ENCODE measurements around the gene DOCK4. TPM values are rescaled to one million over a fixed set of nuclear protein-coding genes. Genes with fewer than 3 reads are reported as not detected.

DOCK4 gene
- polyA plus RNA-seq, 1 donor (not counting 4 experiments of a cell fraction or from before 2014, with no cell fraction given): 13.9 TPM

DNA sequence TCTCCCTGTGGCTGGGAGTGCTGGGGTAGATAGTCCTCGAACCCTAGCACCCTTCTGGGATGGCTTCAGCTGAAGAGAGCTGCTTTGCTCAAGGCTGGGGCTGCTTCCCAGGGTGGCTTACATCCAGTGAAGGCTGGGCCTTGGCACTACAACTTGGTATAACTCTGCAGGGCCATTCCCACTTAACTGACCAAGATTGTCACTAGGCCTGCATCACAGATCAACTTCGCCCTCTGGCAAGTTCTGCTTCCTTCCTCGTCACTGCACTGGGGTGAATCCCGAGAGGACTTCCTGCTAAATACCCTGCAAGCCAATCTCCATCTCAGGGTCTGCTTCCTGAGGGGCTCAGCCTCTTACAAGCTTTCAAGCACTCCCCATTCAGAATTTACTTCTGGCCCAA lies 195.2 kb downstream of the DOCK4 start:
- Histone ChIP-seq H3K9me3 (ENCODE audit: control insufficient read depth, low read depth, low read length) (no peaks in the 10 kb centered on the region), H3K9me1 (ENCODE audit: control insufficient read depth, extremely low read depth, insufficient read depth, low read length) (no peaks in the 10 kb centered on the region), H3K9ac (ENCODE audit: control insufficient read depth, extremely low read depth, insufficient read depth, low read length) (no peak overlapping the region), H3K27ac (ENCODE audit: control insufficient read depth, insufficient read depth, low read length) (no peak overlapping the region), H3K4me1 (ENCODE audit: control insufficient read depth, extremely low read depth, insufficient read depth, low read length) (peaks cover 6% of the 10 kb centered on the region), H4K20me1 (ENCODE audit: control insufficient read depth, extremely low read depth, insufficient read depth, low read length) (no peaks in the 10 kb centered on the region), H2AFZ (ENCODE audit: control insufficient read depth, low read length) (no peak overlapping the region), H3K4me2 (ENCODE audit: control insufficient read depth, extremely low read depth, insufficient read depth, low read depth, low read length) (no peak overlapping the region), H3K36me3 (ENCODE audit: control insufficient read depth in 2 of 2, extremely low read depth in 1 of 2, insufficient read depth in 2 of 2, low read length in 2 of 2) (no peaks in the 10 kb centered on the region), H3K79me2 (ENCODE audit: control insufficient read depth, insufficient read depth, low read length) (peaks cover 2% of the 10 kb centered on the region), H3K4me3 (ENCODE audit: control insufficient read depth in 2 of 3, extremely low read depth in 1 of 3, insufficient read depth in 2 of 3, low read depth in 1 of 3, low read length in 3 of 3) (no peak overlapping the region), H3K27me3 (ENCODE audit: control insufficient read depth, extremely low read depth, insufficient read depth, low read length) (no peaks in the 10 kb centered on the region)
- no peak for TF ChIP-seq EZH2 (IDR thresholded peaks at IDR 0.05; ENCODE audit: low read length)
- TF ChIP-seq, protein P1, sequence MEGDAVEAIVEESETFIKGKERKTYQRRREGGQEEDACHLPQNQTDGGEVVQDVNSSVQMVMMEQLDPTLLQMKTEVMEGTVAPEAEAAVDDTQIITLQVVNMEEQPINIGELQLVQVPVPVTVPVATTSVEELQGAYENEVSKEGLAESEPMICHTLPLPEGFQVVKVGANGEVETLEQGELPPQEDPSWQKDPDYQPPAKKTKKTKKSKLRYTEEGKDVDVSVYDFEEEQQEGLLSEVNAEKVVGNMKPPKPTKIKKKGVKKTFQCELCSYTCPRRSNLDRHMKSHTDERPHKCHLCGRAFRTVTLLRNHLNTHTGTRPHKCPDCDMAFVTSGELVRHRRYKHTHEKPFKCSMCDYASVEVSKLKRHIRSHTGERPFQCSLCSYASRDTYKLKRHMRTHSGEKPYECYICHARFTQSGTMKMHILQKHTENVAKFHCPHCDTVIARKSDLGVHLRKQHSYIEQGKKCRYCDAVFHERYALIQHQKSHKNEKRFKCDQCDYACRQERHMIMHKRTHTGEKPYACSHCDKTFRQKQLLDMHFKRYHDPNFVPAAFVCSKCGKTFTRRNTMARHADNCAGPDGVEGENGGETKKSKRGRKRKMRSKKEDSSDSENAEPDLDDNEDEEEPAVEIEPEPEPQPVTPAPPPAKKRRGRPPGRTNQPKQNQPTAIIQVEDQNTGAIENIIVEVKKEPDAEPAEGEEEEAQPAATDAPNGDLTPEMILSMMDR (optimal IDR thresholded peaks at IDR 0.05 in 1 of 3, IDR thresholded peaks at IDR 0.05 in 1 of 3, conservative IDR thresholded peaks at IDR 0.05 in 1 of 3; ENCODE audit: extremely low read depth in 1 of 3, insufficient read depth in 2 of 3, low read length in 3 of 3): no peak
- DNase-seq (ENCODE audit: low read depth, low spot score) (no peak), FAIRE-seq (no peak)
- dilution Hi-C loops (cut with MboI; ENCODE audit: extremely low pct_ligation_motif_present, low sequenced_read_pairs): no loop called here

- dilution Hi-C loops (cut with MboI; ENCODE audit: extremely low pct_ligation_motif_present, low sequenced_read_pairs): no loop called here
- no peak overlapping the region for H2AFZ ChIP-seq (ENCODE audit: control insufficient read depth, low read length)
- no peaks in the 10 kb centered on the region for H4K20me1 ChIP-seq (ENCODE audit: control insufficient read depth, extremely low read depth, insufficient read depth, low read length)
- no peaks in the 10 kb centered on the region for H3K36me3 ChIP-seq (ENCODE audit: control insufficient read depth in 2 of 2, extremely low read depth in 1 of 2, insufficient read depth in 2 of 2, low read length in 2 of 2)
- no peak overlapping the region for H3K27ac ChIP-seq (ENCODE audit: control insufficient read depth, insufficient read depth, low read length)
- no peaks in the 10 kb centered on the region for H3K9me3 ChIP-seq (ENCODE audit: control insufficient read depth, low read depth, low read length)
- no peak overlapping the region for H3K4me2 ChIP-seq (ENCODE audit: control insufficient read depth, extremely low read depth, insufficient read depth, low read depth, low read length)
- no peak for DNase-seq (ENCODE audit: low read depth, low spot score)
- H3K27me3 ChIP-seq (ENCODE audit: control insufficient read depth, extremely low read depth, insufficient read depth, low read length): no peaks in the 10 kb centered on the region
- no peak overlapping the region for H3K4me3 ChIP-seq (ENCODE audit: control insufficient read depth in 2 of 3, extremely low read depth in 1 of 3, insufficient read depth in 2 of 3, low read depth in 1 of 3, low read length in 3 of 3)
- no peak overlapping the region for H3K9ac ChIP-seq (ENCODE audit: control insufficient read depth, extremely low read depth, insufficient read depth, low read length)
- peaks cover 2% of the 10 kb centered on the region for H3K79me2 ChIP-seq (ENCODE audit: control insufficient read depth, insufficient read depth, low read length)
- FAIRE-seq: no peak
- TF ChIP-seq, protein P1 (optimal IDR thresholded peaks at IDR 0.05 in 1 of 3, IDR thresholded peaks at IDR 0.05 in 1 of 3, conservative IDR thresholded peaks at IDR 0.05 in 1 of 3; ENCODE audit: extremely low read depth in 1 of 3, insufficient read depth in 2 of 3, low read length in 3 of 3): no peak
- no peak for TF ChIP-seq EZH2 (IDR thresholded peaks at IDR 0.05; ENCODE audit: low read length)
- H3K9me1 ChIP-seq (ENCODE audit: control insufficient read depth, extremely low read depth, insufficient read depth, low read length): no peaks in the 10 kb centered on the region
- H3K4me1 ChIP-seq (ENCODE audit: control insufficient read depth, extremely low read depth, insufficient read depth, low read length): peaks cover 8% of the 10 kb centered on the region
Measured at GRCh38 chr7:112010109-112010508, 196.1 kb downstream of the DOCK4 start.
